ENCODE results near the gene KRT36.

GRCh38 chr17:41478237-41478636 is 11.5 kb downstream of the KRT36 start:
- no peak for TF ChIP-seq POLR2AphosphoS5 (IDR thresholded peaks at IDR 0.05; ENCODE audit: insufficient read depth in 1 of 2, low read depth in 1 of 2)
- no peak for TF ChIP-seq CTCF (IDR thresholded peaks at IDR 0.05)
